Measurements from ENCODE around the gene CBLN1.

DNA sequence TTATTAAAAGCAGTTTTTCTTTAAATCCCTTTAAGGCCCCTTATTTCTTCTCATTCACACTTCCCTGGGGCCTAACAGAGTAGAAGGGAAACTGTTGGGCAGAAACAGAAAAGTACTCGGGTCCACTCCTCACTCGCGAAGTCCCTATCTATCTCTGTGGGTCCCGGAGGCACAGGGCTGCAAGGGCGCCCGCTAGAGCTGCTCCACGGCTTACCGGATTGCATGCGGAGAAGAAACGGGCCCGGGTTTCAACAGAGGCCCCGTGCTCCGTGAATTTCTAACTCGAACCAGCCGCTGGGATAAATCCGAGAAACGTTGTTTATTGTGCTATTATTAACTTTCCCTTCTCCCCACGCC, 4.3 kb downstream of the CBLN1 start:
- no peak for TF ChIP-seq EZH2phosphoT487 (IDR thresholded peaks at IDR 0.05; ENCODE audit: low read depth, severe bottlenecking, unreplicated experiment)
- TF ChIP-seq, protein P1, sequence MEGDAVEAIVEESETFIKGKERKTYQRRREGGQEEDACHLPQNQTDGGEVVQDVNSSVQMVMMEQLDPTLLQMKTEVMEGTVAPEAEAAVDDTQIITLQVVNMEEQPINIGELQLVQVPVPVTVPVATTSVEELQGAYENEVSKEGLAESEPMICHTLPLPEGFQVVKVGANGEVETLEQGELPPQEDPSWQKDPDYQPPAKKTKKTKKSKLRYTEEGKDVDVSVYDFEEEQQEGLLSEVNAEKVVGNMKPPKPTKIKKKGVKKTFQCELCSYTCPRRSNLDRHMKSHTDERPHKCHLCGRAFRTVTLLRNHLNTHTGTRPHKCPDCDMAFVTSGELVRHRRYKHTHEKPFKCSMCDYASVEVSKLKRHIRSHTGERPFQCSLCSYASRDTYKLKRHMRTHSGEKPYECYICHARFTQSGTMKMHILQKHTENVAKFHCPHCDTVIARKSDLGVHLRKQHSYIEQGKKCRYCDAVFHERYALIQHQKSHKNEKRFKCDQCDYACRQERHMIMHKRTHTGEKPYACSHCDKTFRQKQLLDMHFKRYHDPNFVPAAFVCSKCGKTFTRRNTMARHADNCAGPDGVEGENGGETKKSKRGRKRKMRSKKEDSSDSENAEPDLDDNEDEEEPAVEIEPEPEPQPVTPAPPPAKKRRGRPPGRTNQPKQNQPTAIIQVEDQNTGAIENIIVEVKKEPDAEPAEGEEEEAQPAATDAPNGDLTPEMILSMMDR (IDR thresholded peaks at IDR 0.05; ENCODE audit: poor library complexity), result no peak
- no peak for TF ChIP-seq EZH2 (IDR thresholded peaks at IDR 0.05; ENCODE audit: borderline replicate concordance)
